Tibial nerve (tissue), 4 donors: Measurements from ENCODE around the gene MST1R. TPM values are rescaled to one million over a fixed set of nuclear protein-coding genes. Genes with fewer than 3 reads are reported as not detected.

ENCODE experiments used
- DNase-seq, 2 donors: peaks; one replicate each; pipeline ENCODE4 v3.0.0-alpha.2; 2019; ENCODE audit warnings: low spot score in 2 of 2
- H3K27ac ChIP-seq, 4 donors: fragments of 200-600 bp; sonication (generic) in 3 of 4; one replicate each; pipeline ENCODE4 v1.5.1; 2017 to 2019; ENCODE audit warnings: mild to moderate bottlenecking in 1 of 4
- H3K27me3 ChIP-seq, 2 donors: fragments of 200-600 bp; sonication (generic) in 1 of 2; one replicate each; pipeline versions ENCODE4 v1.5.1 to v1.6.0; 2017 to 2019
- H3K36me3 ChIP-seq, 3 donors: fragments of 200-600 bp; sonication (generic); one replicate each; pipeline ENCODE4 v1.5.1; 2018 to 2019
- H3K4me1 ChIP-seq, 4 donors: fragments of 200-600 bp; sonication (generic) in 3 of 4; one replicate each; pipeline ENCODE4 v1.5.1; 2017 to 2019
- H3K4me3 ChIP-seq, 4 donors: fragments of 200-600 bp; sonication (generic) in 3 of 4; one replicate each; pipeline ENCODE4 v1.5.1; 2017 to 2019; ENCODE audit warnings: mild to moderate bottlenecking in 1 of 4, moderate library complexity in 1 of 4
- H3K9me3 ChIP-seq, 4 donors: fragments of 200-600 bp; sonication (generic) in 3 of 4; one replicate each; pipeline ENCODE4 v1.5.1; 2017 to 2019
- CTCF ChIP-seq, 5 experiments: fragments of 200-600 bp in 3 of 5; fragments of 450-650 bp in 2 of 5; sonication (generic) in 3 of 5; IDR thresholded peaks; one replicate each; pipeline ENCODE4 v1.5.1; 2016 to 2019; ENCODE audit warnings: antibody characterized with exemption in 5 of 5, mild to moderate bottlenecking in 3 of 5, moderate library complexity in 2 of 5
- EP300 ChIP-seq, 2 donors: sonication (generic); formaldehyde crosslinking; IDR thresholded peaks; one replicate each; pipeline ENCODE4 v1.6.1; 2017; ENCODE audit warnings: antibody characterized with exemption in 2 of 2, mild to moderate bottlenecking in 1 of 2
- POLR2A ChIP-seq, 2 donors: fragments of 450-650 bp; IDR thresholded peaks; one replicate each; pipeline ENCODE4 v1.6.1; 2017; ENCODE audit warnings: antibody characterized with exemption in 2 of 2, mild to moderate bottlenecking in 2 of 2, moderate library complexity in 2 of 2
- WGBS, 2 donors: methylation state at CpG; one replicate each; pipeline ENCODE4 v1.1.5; 2018; 5-methylcytosine and 5-hydroxymethylcytosine counted together
- total RNA-seq, 4 donors: library from RNA; depleted of rRNA; stranded (reverse); fragments of >200 nt; gene quantifications; one replicate each; pipeline ENCODE4 v1.1.0, GENCODE V29; 2016

MST1R gene
- total RNA-seq, 4 donors from 2014 or later, result 1.0 to 2.8 (median 2.3) TPM

GRCh38 chr3:49867871-49868321 lies 35.8 kb downstream of the MST1R start:
- no peak for TF ChIP-seq CTCF (IDR thresholded peaks at IDR 0.05)
- TF ChIP-seq POLR2A (IDR thresholded peaks at IDR 0.05), result no peak
- TF ChIP-seq EP300 (IDR thresholded peaks at IDR 0.05), result no peak
- Histone ChIP-seq H3K27ac (no peak overlapping the region), H3K36me3 (no peaks in the 10 kb centered on the region), H3K9me3 (no peaks in the 10 kb centered on the region), H3K27me3 (peaks cover 0 to 53% of the 10 kb centered on the region in 2 donors), H3K4me1 (peaks cover 0 to 18% (median 13%) of the 10 kb centered on the region in 4 donors), H3K4me3 (no peak overlapping the region)
- DNase-seq, result no peak
- WGBS, 2 donors, result 14 to 15% methylated on average over 7 of the region's 7 CpGs

GRCh38 chr3:49867400-49867799 lies 36.3 kb downstream of the MST1R start:
- DNase-seq, result no peak
- no peaks in the 10 kb centered on the region for H3K9me3 ChIP-seq
- H3K4me3 ChIP-seq, result no peak overlapping the region
- WGBS, 2 donors, result 73 to 91% methylated on average over 1 of the region's 1 CpG
- H3K27ac ChIP-seq, result no peak overlapping the region
- no peak for TF ChIP-seq POLR2A (IDR thresholded peaks at IDR 0.05)
- TF ChIP-seq EP300 (IDR thresholded peaks at IDR 0.05), result no peak
- TF ChIP-seq CTCF (IDR thresholded peaks at IDR 0.05), result no peak
- peaks cover 0 to 14% (median 11%) of the 10 kb centered on the region in 4 donors for H3K4me1 ChIP-seq
- H3K36me3 ChIP-seq, result no peaks in the 10 kb centered on the region
- peaks cover 0 to 53% of the 10 kb centered on the region in 2 donors for H3K27me3 ChIP-seq

GRCh38 chr3:49865198-49865784 lies 38.4 kb downstream of the MST1R start:
- 51 to 64% methylated on average over 7 of the region's 7 CpGs for WGBS, 2 donors
- H3K9me3 ChIP-seq, result no peaks in the 10 kb centered on the region
- H3K27me3 ChIP-seq, result peaks cover 0 to 51% of the 10 kb centered on the region in 2 donors
- no peaks in the 10 kb centered on the region for H3K36me3 ChIP-seq
- TF ChIP-seq POLR2A (IDR thresholded peaks at IDR 0.05) (no peak), EP300 (IDR thresholded peaks at IDR 0.05) (no peak)
- H3K27ac ChIP-seq, result no peak overlapping the region
- DNase-seq, result no peak
- peaks cover 0 to 14% (median 11%) of the 10 kb centered on the region in 4 donors for H3K4me1 ChIP-seq
- H3K4me3 ChIP-seq, result no peak overlapping the region

- peaks cover 0 to 8% (median 6%) of the 10 kb centered on the region in 4 donors for H3K4me1 ChIP-seq
- H3K27me3 ChIP-seq, result peaks cover 0 to 43% of the 10 kb centered on the region in 2 donors
- no peak overlapping the region for H3K4me3 ChIP-seq
- no peaks in the 10 kb centered on the region for H3K36me3 ChIP-seq
- no peaks in the 10 kb centered on the region for H3K9me3 ChIP-seq
- no peak for TF ChIP-seq POLR2A (IDR thresholded peaks at IDR 0.05)
- TF ChIP-seq EP300 (IDR thresholded peaks at IDR 0.05), result no peak
- no peak for TF ChIP-seq CTCF (IDR thresholded peaks at IDR 0.05)
- H3K27ac ChIP-seq, result no peak overlapping the region
- WGBS, 2 donors, result 38 to 64% methylated on average over 2 to 5 of the region's 5 CpGs
- no peak for DNase-seq
Observed at GRCh38 chr3:49864505-49864904, 39.2 kb downstream of the MST1R start.

GRCh38 chr3:49859576-49860305 lies 43.9 kb downstream of the MST1R start:
- Histone ChIP-seq H3K4me1 (peaks cover 0 to 15% (median 9%) of the 10 kb centered on the region in 4 donors), H3K4me3 (no peak overlapping the region), H3K36me3 (no peaks in the 10 kb centered on the region), H3K9me3 (no peaks in the 10 kb centered on the region), H3K27ac (no peak overlapping the region), H3K27me3 (peaks cover 0 to 16% of the 10 kb centered on the region in 2 donors)
- no peak for TF ChIP-seq EP300 (IDR thresholded peaks at IDR 0.05)
- no peak for TF ChIP-seq CTCF (IDR thresholded peaks at IDR 0.05)
- no peak for TF ChIP-seq POLR2A (IDR thresholded peaks at IDR 0.05)
- DNase-seq, result no peak
- 79 to 88% methylated on average over 12 of the region's 12 CpGs for WGBS, 2 donors
